H9 (cell line): ENCODE results near the gene EDIL3. TPM values are rescaled to one million over a fixed set of nuclear protein-coding genes. Genes with fewer than 3 reads are reported as not detected.

Experiments
- DNase-seq: peaks from one replicate; pipeline ENCODE4 v3.0.0-alpha.2; 2017
- H2AFZ ChIP-seq: one replicate; pipeline ENCODE4 v1.6.1; 2013; ENCODE audit warnings: mild to moderate bottlenecking, low read length, control low read depth, moderate library complexity
- H2AK5ac ChIP-seq: 2 replicates; pipeline ENCODE4 v1.6.1; 2013; ENCODE audit warnings: low read length, control low read depth, mixed read lengths; ENCODE audit not compliant: insufficient read length
- H2BK120ac ChIP-seq: one replicate; pipeline ENCODE4 v1.6.1; 2013; ENCODE audit warnings: low read depth, mild to moderate bottlenecking, low read length, control low read depth, inconsistent platforms; ENCODE audit not compliant: poor library complexity, severe bottlenecking
- H2BK12ac ChIP-seq: 2 replicates; pipeline ENCODE4 v1.6.1; 2013; ENCODE audit warnings: low read length, control low read depth, mixed read lengths, low read depth; ENCODE audit not compliant: insufficient read length
- H2BK15ac ChIP-seq: 2 replicates; pipeline ENCODE4 v1.6.1; 2013; ENCODE audit warnings: low read depth, low read length, control low read depth
- H2BK20ac ChIP-seq: one replicate; pipeline ENCODE4 v1.6.1; 2013; ENCODE audit warnings: low read depth, mild to moderate bottlenecking, low read length, control low read depth, inconsistent platforms; ENCODE audit not compliant: poor library complexity, severe bottlenecking
- H2BK5ac ChIP-seq: 2 replicates; pipeline ENCODE4 v1.6.1; 2013; ENCODE audit warnings: low read length, control low read depth, mixed read lengths; ENCODE audit not compliant: insufficient read length
- H3K14ac ChIP-seq: 2 replicates; pipeline ENCODE4 v1.6.1; 2013; ENCODE audit warnings: low read length, control low read depth; ENCODE audit not compliant: insufficient read depth
- H3K18ac ChIP-seq: 2 replicates; pipeline ENCODE4 v1.6.1; 2013; ENCODE audit warnings: low read depth, mild to moderate bottlenecking, mixed read lengths, low read length, control low read depth; ENCODE audit not compliant: insufficient read length
- H3K23ac ChIP-seq: 2 replicates; pipeline ENCODE4 v1.6.1; 2013; ENCODE audit warnings: low read length, control low read depth, mixed read lengths, low read depth; ENCODE audit not compliant: insufficient read length
- H3K23me2 ChIP-seq: 2 replicates; pipeline ENCODE4 v1.6.1; 2013; ENCODE audit warnings: low read depth, mild to moderate bottlenecking, mixed read lengths, low read length, control low read depth; ENCODE audit not compliant: insufficient read length, poor library complexity, severe bottlenecking
- H3K27ac ChIP-seq: 2 replicates; pipeline ENCODE4 v1.5.1; 2013; ENCODE audit warnings: low read length, control low read depth, mixed read lengths, low read depth; ENCODE audit not compliant: insufficient read length
- H3K27me3 ChIP-seq: 2 replicates; pipeline ENCODE4 v1.6.1; 2013; ENCODE audit warnings: low read length, control low read depth, inconsistent platforms; ENCODE audit not compliant: insufficient read depth
- H3K4ac ChIP-seq: 2 replicates; pipeline ENCODE4 v1.6.1; 2013; ENCODE audit warnings: low read depth, mild to moderate bottlenecking, control low read depth, inconsistent platforms, low read length, moderate library complexity
- H3K4me1 ChIP-seq: 2 replicates; pipeline ENCODE4 v1.6.1; 2013; ENCODE audit warnings: low read length, control low read depth, inconsistent platforms; ENCODE audit not compliant: insufficient read depth
- H3K4me2 ChIP-seq: 2 replicates; pipeline ENCODE4 v1.6.1; 2013; ENCODE audit warnings: low read length, control low read depth, mixed read lengths; ENCODE audit not compliant: insufficient read length, insufficient read depth
- H3K56ac ChIP-seq: 2 replicates; pipeline ENCODE4 v1.6.1; 2013; ENCODE audit warnings: low read depth, mild to moderate bottlenecking, mixed read lengths, low read length, control low read depth; ENCODE audit not compliant: insufficient read length
- H3K79me1 ChIP-seq: 2 replicates; pipeline ENCODE4 v1.6.1; 2013; ENCODE audit warnings: low read depth, mild to moderate bottlenecking, moderate library complexity, low read length, control low read depth, inconsistent platforms; ENCODE audit not compliant: insufficient read depth, poor library complexity, severe bottlenecking
- H3K79me2 ChIP-seq: 2 replicates; pipeline ENCODE4 v1.6.1; 2013; ENCODE audit warnings: low read length, control low read depth, inconsistent platforms; ENCODE audit not compliant: insufficient read depth
- H3K9ac ChIP-seq: 2 replicates; pipeline ENCODE4 v1.6.1; 2013; ENCODE audit warnings: low read length, control low read depth, mixed read lengths; ENCODE audit not compliant: insufficient read length; ENCODE audit errors: extremely low read depth
- H3K9me3 ChIP-seq: one replicate; pipeline ENCODE4 v1.6.1; 2013; ENCODE audit warnings: low read depth, low read length, inconsistent platforms; ENCODE audit not compliant: control insufficient read depth
- H3T11ph ChIP-seq: one replicate; pipeline ENCODE4 v1.6.1; 2013; ENCODE audit warnings: mild to moderate bottlenecking, low read length, control low read depth, inconsistent platforms
- H4K20me1 ChIP-seq: one replicate; pipeline ENCODE4 v1.6.1; 2013; ENCODE audit not compliant: control insufficient read depth, insufficient read length, insufficient read depth
- H4K5ac ChIP-seq: 2 replicates; pipeline ENCODE4 v1.6.1; 2013; ENCODE audit warnings: low read depth, mild to moderate bottlenecking, mixed read lengths, low read length, control low read depth; ENCODE audit not compliant: insufficient read length
- H4K8ac ChIP-seq: replicated peaks from 2 replicates; pipeline ENCODE4 v1.6.1; 2013; ENCODE audit warnings: low read length, control low read depth, mixed read lengths, low read depth; ENCODE audit not compliant: insufficient read length
- H4K91ac ChIP-seq: 2 replicates; pipeline ENCODE4 v1.6.1; 2013; ENCODE audit warnings: low read depth, mild to moderate bottlenecking, moderate library complexity, mixed read lengths, low read length, control low read depth; ENCODE audit not compliant: insufficient read length
- H3K27ac Mint-ChIP-seq, 3 experiments: 2 replicates in 2 of 3; 3 replicates in 1 of 3; pipeline ENCODE4 v1.8.0; 2020 to 2021; ENCODE audit warnings: mixed read lengths in 3 of 3, mild to moderate bottlenecking in 1 of 3, moderate library complexity in 1 of 3
- H3K27me3 Mint-ChIP-seq: 2 replicates; pipeline ENCODE4 v1.8.0; 2021; ENCODE audit warnings: low read depth, mild to moderate bottlenecking, moderate library complexity, mixed read lengths
- H3K36me3 Mint-ChIP-seq, 3 experiments: 2 replicates in 2 of 3; 3 replicates in 1 of 3; pipeline ENCODE4 v1.8.0; 2020 to 2021; ENCODE audit warnings: low read depth in 3 of 3, mixed read lengths in 3 of 3; ENCODE audit not compliant: insufficient read depth in 1 of 3
- H3K4me1 Mint-ChIP-seq, 2 experiments: 2 replicates each; pipeline ENCODE4 v1.8.0; 2020; ENCODE audit warnings: mixed read lengths in 2 of 2
- H3K4me3 Mint-ChIP-seq, 2 experiments: 2 replicates in 1 of 2; 3 replicates in 1 of 2; pipeline ENCODE4 v1.8.0; 2020 to 2021; ENCODE audit warnings: mild to moderate bottlenecking in 2 of 2, mixed read lengths in 2 of 2, moderate library complexity in 1 of 2
- H3K9me3 Mint-ChIP-seq, 2 experiments: 2 replicates in 1 of 2; 3 replicates in 1 of 2; pipeline ENCODE4 v1.8.0; 2020; ENCODE audit warnings: mild to moderate bottlenecking in 2 of 2, mixed read lengths in 2 of 2, moderate library complexity in 1 of 2
- WGBS: extraction: QIAGEN DNeasy Blood & Tissue Kit; methylation state at CpG from one replicate; pipeline ENCODE4 v1.1.7; 2013; ENCODE audit warnings: missing lambda C conversion rate, low lambda C conversion rate, mixed read lengths; ENCODE audit not compliant: insufficient read length; ENCODE audit errors: extremely low coverage; 5-methylcytosine and 5-hydroxymethylcytosine counted together
- total RNA-seq: library from RNA; stranded (reverse); gene quantifications from 2 replicates; pipeline ENCODE4 v1.2.1, GENCODE V29; 2021
- TF ChIP-seq, protein P1 (sequence below): fragments of 200-600 bp; sonication (generic); conservative IDR thresholded peaks from 3 replicates; pipeline ENCODE4 v1.8.0; 2021; ENCODE audit warnings: antibody characterized with exemption, mild to moderate bottlenecking

The EDIL3 gene
- total RNA-seq, 1 experiment from 2014 or later: 61.9 TPM

DNA sequence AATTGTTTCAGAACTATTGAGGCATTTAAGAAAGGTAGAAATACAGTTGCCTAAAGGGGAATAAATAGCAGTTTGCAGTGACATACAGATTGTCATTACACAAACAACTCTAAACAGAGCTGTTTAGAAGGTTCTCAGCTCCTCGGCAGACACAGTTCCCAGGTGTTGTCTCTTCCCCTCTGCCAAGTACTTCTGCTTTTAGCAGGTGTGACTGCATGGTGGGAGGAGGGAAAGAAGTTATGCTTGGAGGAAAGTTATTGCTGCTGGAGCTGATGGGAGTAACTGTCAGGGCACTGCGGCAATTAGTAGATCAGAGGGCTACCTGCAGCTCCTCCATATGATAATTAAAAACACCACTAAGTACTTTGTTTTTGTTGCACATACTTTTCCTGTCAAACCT lies 14.5 kb downstream of the EDIL3 start:
- Histone ChIP-seq H3K23ac (no peak overlapping the region), H3K18ac (no peak overlapping the region), H3K9ac (no peak overlapping the region), H2BK20ac (no peak overlapping the region), H3K4me1 (peaks cover 2% of the 10 kb centered on the region; the same call in 1 of the 2 replicates), H3K9me3 (no peaks in the 10 kb centered on the region), H3K4me2 (no peak overlapping the region), H3T11ph (no peak overlapping the region), H3K79me1 (peaks cover 3% of the 10 kb centered on the region), H2AK5ac (no peak overlapping the region), H4K8ac (no peak overlapping the region), H3K23me2 (no peaks in the 10 kb centered on the region), H3K14ac (no peak overlapping the region), H2BK12ac (no peak overlapping the region), H2BK5ac (no peak overlapping the region), H4K20me1 (no peaks in the 10 kb centered on the region), H3K56ac (no peak overlapping the region), H2BK15ac (no peak overlapping the region), H3K79me2 (no peaks in the 10 kb centered on the region; the same call in 1 of the 2 replicates), H2BK120ac (no peak overlapping the region), H3K27ac (no peak overlapping the region), H4K91ac (no peak overlapping the region), H4K5ac (no peak overlapping the region), H3K4ac (no peak overlapping the region), H3K27me3 (no peaks in the 10 kb centered on the region), H2AFZ (no peak overlapping the region)
- DNase-seq: no peak
- H3K4me3 Mint-ChIP-seq: no peak overlapping the region
- H3K4me1 Mint-ChIP-seq: peaks cover 0 to 3% of the 10 kb centered on the region in 2 experiments; a peak in 1 of 4 replicates
- no CpG with 5 or more reads among the region's 2 CpGs for WGBS
- H3K27ac Mint-ChIP-seq: no peak overlapping the region
- TF ChIP-seq, protein P1, sequence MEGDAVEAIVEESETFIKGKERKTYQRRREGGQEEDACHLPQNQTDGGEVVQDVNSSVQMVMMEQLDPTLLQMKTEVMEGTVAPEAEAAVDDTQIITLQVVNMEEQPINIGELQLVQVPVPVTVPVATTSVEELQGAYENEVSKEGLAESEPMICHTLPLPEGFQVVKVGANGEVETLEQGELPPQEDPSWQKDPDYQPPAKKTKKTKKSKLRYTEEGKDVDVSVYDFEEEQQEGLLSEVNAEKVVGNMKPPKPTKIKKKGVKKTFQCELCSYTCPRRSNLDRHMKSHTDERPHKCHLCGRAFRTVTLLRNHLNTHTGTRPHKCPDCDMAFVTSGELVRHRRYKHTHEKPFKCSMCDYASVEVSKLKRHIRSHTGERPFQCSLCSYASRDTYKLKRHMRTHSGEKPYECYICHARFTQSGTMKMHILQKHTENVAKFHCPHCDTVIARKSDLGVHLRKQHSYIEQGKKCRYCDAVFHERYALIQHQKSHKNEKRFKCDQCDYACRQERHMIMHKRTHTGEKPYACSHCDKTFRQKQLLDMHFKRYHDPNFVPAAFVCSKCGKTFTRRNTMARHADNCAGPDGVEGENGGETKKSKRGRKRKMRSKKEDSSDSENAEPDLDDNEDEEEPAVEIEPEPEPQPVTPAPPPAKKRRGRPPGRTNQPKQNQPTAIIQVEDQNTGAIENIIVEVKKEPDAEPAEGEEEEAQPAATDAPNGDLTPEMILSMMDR: no peak
- no peaks in the 10 kb centered on the region for H3K9me3 Mint-ChIP-seq
- no peaks in the 10 kb centered on the region; a peak in 1 of 7 replicates for H3K36me3 Mint-ChIP-seq
- no peaks in the 10 kb centered on the region for H3K27me3 Mint-ChIP-seq
